Tibial artery (tissue), 4 donors: ENCODE data around the gene MARVELD2.
"Not testable (repeated sequence)": the region's sequence is repeated elsewhere in the genome, so short reads cannot be mapped to it uniquely, and the experiment has no call there.

Source experiments
- DNase-seq, 2 donors: peaks; one replicate each; pipeline ENCODE4 v3.0.0-alpha.2; 2019
- H3K27ac ChIP-seq, 2 donors: fragments of 200-600 bp; sonication (generic) in 1 of 2; 1 replicate in 1 of 2; 2 replicates in 1 of 2; pipeline ENCODE4 v1.5.1; 2018 to 2019; ENCODE audit warnings: mild to moderate bottlenecking in 1 of 2
- H3K27me3 ChIP-seq, 2 donors: fragments of 200-600 bp; sonication (generic) in 1 of 2; one replicate each; pipeline versions ENCODE4 v1.5.1 to v1.6.0; 2016 to 2019
- H3K36me3 ChIP-seq, 3 donors: fragments of 200-600 bp; sonication (generic) in 2 of 3; one replicate each; pipeline ENCODE4 v1.5.1; 2016 to 2019; ENCODE audit warnings: mild to moderate bottlenecking in 2 of 3
- H3K4me1 ChIP-seq, 4 donors: fragments of 200-600 bp; sonication (generic) in 2 of 4; 1 replicate in 3 of 4; 2 replicates in 1 of 4; pipeline ENCODE4 v1.5.1; 2016 to 2019
- H3K4me3 ChIP-seq, 2 donors: fragments of 200-600 bp; sonication (generic) in 1 of 2; 1 replicate in 1 of 2; 2 replicates in 1 of 2; pipeline ENCODE4 v1.5.1; 2018 to 2019; ENCODE audit warnings: mild to moderate bottlenecking in 2 of 2
- H3K9me3 ChIP-seq, 3 donors: fragments of 200-600 bp; sonication (generic) in 1 of 3; one replicate each; pipeline ENCODE4 v1.5.1; 2016 to 2019
- CTCF ChIP-seq, 2 experiments: fragments of 200-600 bp in 1 of 2; fragments of 450-650 bp in 1 of 2; IDR thresholded peaks; one replicate each; pipeline ENCODE4 v1.5.1; 2017 to 2019; ENCODE audit warnings: antibody characterized with exemption in 2 of 2, mild to moderate bottlenecking in 1 of 2, moderate library complexity in 1 of 2
- intact Hi-C: fragments of 100-400 bp; cut with DNase I; formaldehyde crosslinking; loops from one replicate; pipeline ENCODE4 v1.15.0; 2023; ENCODE audit warnings: low total_unique reads

Gene MARVELD2, protein sequence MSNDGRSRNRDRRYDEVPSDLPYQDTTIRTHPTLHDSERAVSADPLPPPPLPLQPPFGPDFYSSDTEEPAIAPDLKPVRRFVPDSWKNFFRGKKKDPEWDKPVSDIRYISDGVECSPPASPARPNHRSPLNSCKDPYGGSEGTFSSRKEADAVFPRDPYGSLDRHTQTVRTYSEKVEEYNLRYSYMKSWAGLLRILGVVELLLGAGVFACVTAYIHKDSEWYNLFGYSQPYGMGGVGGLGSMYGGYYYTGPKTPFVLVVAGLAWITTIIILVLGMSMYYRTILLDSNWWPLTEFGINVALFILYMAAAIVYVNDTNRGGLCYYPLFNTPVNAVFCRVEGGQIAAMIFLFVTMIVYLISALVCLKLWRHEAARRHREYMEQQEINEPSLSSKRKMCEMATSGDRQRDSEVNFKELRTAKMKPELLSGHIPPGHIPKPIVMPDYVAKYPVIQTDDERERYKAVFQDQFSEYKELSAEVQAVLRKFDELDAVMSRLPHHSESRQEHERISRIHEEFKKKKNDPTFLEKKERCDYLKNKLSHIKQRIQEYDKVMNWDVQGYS

GRCh38 chr5:69414885-69415583 lies at the start of gene MARVELD2:
Gene MARVELD2, plus strand, starts transcription at chr5:69415116. Its CDS starts 4,270 bp downstream, at chr5:69419386.
- H3K27ac ChIP-seq: peak within 1 kb of the TSS in 1 of 2 donors; percentile 29
- intact Hi-C loops: no loop called here
- no peaks in the 10 kb centered on the region for H3K27me3 ChIP-seq
- H3K9me3 ChIP-seq: no peaks in the 10 kb centered on the region
- H3K4me3 ChIP-seq: peak within 1 kb of the TSS; percentile 61 to 63
- peaks cover 18 to 43% (median 38%) of the 10 kb centered on the region in 3 donors for H3K36me3 ChIP-seq
- DNase-seq: peak; percentile 38 to 76
- peak in 1 of 2 experiments; percentile 16 for TF ChIP-seq CTCF (IDR thresholded peaks at IDR 0.05)
- peaks cover 0 to 12% (median 4%) of the 10 kb centered on the region in 4 donors for H3K4me1 ChIP-seq

DNA sequence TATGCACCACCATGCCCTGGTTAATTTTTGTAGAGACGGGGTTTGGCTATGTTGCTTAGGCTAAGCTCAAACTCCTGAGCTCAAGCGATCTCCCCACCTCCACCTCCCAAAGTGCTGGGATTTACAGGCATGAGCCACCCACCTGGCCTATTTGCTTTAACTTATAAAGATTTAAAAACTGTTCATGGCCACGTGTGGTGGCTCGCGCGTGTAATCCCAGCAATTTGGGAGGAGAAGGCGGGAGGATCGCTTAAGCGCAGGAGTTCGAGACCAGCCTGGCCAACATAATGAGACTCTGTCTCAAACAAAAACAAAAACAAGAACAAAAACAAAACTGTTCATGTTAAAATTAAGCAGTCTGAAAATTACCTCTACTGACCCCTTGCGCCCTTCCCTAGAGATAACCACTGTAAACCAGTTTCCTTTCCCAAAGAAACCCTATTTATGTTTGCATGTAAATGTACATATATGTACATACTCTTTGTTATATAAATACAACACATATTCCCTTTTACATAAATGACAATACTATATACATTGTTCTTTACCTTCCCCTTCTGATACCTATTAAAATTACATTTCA lies 47.1 kb upstream of the MARVELD2 start:
- peaks cover 18 to 42% (median 20%) of the 10 kb centered on the region in 3 donors for H3K36me3 ChIP-seq
- H3K4me3 ChIP-seq: peak overlapping the region in 1 of 2 donors; percentile 91
- TF ChIP-seq CTCF (IDR thresholded peaks at IDR 0.05): no peak
- H3K27me3 ChIP-seq: no peaks in the 10 kb centered on the region
- peaks cover 0 to 35% (median 15%) of the 10 kb centered on the region in 4 donors for H3K4me1 ChIP-seq
- peak overlapping the region in 1 of 2 donors; percentile 97 for H3K27ac ChIP-seq
- no peaks in the 10 kb centered on the region for H3K9me3 ChIP-seq
- no peak for DNase-seq
- intact Hi-C loops: loop anchor here (5.0 to 10.0 kb wide), 2 partner anchors 133 to 275 kb away; partner anchors contain the start of genes CDK7 and SLC30A5

DNA sequence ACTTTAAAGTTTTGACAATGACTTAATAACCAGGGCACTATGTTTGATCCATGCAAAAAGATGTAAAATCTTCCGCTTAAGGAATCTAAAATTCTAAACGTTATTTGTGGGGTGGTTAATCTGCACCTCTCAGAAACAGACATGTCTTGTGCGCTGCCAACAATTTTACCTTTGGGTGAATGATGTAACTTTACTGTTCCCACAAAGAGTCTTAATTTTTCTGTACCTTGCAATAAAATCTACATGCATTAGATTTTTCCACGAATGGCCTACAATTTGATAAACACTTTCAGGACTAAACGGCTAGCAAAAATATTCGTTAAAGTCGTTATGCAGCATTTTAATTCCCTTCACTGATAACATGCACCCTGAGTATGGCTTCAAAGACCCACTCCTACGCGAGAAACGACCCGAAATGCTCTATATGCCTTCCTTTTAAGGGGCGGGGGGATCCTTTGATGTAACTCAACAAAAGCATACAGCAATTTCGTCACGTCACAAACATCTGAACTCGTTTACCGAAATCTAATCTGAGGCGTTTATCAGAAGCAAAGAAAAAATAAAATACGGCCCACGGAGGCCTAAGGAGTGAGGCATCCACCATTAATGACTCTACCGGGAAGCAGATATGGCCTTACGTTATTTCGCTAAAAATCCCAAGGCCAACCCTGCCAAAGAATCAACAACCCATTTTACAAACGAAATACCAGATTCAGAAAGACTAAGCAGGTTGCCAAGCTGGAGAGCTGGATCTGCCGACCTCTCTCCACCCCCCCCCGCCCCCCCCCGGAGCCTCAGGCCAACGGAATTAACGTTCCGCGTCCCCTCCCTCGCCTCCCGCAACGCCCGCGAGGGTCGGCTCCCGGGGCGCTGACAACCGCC lies 46.2 kb upstream of the MARVELD2 start:
- no peak for TF ChIP-seq CTCF (IDR thresholded peaks at IDR 0.05)
- Histone ChIP-seq H3K27me3 (no peaks in the 10 kb centered on the region), H3K36me3 (peaks cover 18 to 35% (median 20%) of the 10 kb centered on the region in 3 donors), H3K9me3 (no peaks in the 10 kb centered on the region), H3K27ac (peak overlapping the region; percentile 95 to 97), H3K4me3 (peak overlapping the region; percentile 78 to 91), H3K4me1 (peaks cover 0 to 35% (median 15%) of the 10 kb centered on the region in 4 donors)
- intact Hi-C loops: loop anchor here (5.0 to 10.0 kb wide), 2 partner anchors 134 to 276 kb away; partner anchors contain the start of genes CDK7 and SLC30A5
- DNase-seq: no peak

- DNase-seq: peak; percentile 92 to 94
These were observed 45.4 kb upstream of the MARVELD2 start, which contains the start of the genes AK6, RAD17 and TAF9 for GRCh38 chr5:69369340-69370121. Gene AK6, minus strand, starts transcription at chr5:69369520. Its CDS starts 30 bp downstream, at chr5:69369490. Gene RAD17, plus strand, starts transcription at chr5:69369818. Its CDS starts 2,391 bp downstream, at chr5:69372209. Gene TAF9, minus strand, starts transcription at chr5:69369520. Its CDS starts 3,783 bp downstream, at chr5:69365737.

DNA sequence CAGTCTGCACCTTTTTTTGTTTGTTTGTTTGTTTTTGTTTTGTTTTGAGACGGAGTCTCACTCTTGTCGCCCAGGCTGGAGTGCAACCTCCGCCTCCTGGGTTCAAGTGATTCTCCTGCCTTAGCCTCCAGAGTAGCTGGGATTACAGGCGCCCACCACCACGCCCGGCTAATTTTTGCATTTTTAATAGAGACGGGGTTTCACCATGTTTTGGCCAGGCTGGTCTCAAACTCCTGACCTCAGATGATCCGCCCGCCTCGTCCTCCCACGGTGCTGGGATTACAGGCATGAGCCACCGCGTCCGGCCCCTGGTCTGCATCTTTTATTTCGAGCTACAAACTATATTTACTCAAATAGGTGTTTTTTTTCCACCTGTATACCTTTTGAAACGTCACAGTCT lies 44.6 kb upstream of the MARVELD2 start:
- H3K36me3 ChIP-seq: peaks cover 11 to 29% (median 18%) of the 10 kb centered on the region in 3 donors
- DNase-seq, H3K9me3 ChIP-seq, H3K27me3 ChIP-seq, intact Hi-C loops: not testable (repeated sequence)
- peaks cover 0 to 35% (median 15%) of the 10 kb centered on the region in 4 donors for H3K4me1 ChIP-seq
- H3K4me3 ChIP-seq: peak overlapping the region; percentile 78 to 91
- peak overlapping the region; percentile 95 to 97 for H3K27ac ChIP-seq

More at GRCh38 chr5:69369340-69370121, 45.4 kb upstream of the MARVELD2 start, which contains the start of the genes AK6, RAD17 and TAF9:
- Histone ChIP-seq H3K4me1 (peaks cover 0 to 35% (median 15%) of the 10 kb centered on the region in 4 donors), H3K36me3 (peaks cover 15 to 29% (median 18%) of the 10 kb centered on the region in 3 donors), H3K9me3 (no peaks in the 10 kb centered on the region), H3K4me3 (peak within 1 kb of the TSS; percentile 78 to 91), H3K27me3 (no peaks in the 10 kb centered on the region), H3K27ac (peak within 1 kb of the TSS; percentile 95 to 97)
- intact Hi-C loops: loop anchor here (5.0 to 10.0 kb wide), 2 partner anchors 135 to 277 kb away; partner anchors contain the start of genes CDK7 and SLC30A5
- TF ChIP-seq CTCF (IDR thresholded peaks at IDR 0.05): no peak
